ENCODE data around the gene EHD4.

EHD4 gene

DNA sequence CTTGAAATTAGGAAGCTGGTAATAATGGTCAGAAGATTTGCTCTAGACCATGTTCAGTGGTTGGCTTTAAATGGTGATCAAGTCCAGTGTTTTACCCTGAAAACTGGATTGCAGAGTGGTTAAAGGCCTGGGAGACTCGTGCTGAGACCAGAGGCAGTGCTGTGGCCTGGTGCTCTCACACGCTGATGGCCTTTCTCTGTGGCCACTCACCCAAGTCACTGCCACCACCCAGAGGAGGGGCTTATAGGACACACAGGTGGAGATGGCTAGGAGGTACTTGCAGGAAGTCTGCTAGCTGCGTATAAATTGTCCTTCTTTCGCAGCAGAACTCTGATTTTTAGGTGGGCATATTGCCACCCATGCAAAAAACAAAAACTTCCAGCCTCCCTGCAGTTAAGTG, 6.2 kb upstream of the EHD4 start:
- no peak for DNase-seq (ENCODE audit: extremely low read depth, low read depth)
- TF ChIP-seq, protein P1, sequence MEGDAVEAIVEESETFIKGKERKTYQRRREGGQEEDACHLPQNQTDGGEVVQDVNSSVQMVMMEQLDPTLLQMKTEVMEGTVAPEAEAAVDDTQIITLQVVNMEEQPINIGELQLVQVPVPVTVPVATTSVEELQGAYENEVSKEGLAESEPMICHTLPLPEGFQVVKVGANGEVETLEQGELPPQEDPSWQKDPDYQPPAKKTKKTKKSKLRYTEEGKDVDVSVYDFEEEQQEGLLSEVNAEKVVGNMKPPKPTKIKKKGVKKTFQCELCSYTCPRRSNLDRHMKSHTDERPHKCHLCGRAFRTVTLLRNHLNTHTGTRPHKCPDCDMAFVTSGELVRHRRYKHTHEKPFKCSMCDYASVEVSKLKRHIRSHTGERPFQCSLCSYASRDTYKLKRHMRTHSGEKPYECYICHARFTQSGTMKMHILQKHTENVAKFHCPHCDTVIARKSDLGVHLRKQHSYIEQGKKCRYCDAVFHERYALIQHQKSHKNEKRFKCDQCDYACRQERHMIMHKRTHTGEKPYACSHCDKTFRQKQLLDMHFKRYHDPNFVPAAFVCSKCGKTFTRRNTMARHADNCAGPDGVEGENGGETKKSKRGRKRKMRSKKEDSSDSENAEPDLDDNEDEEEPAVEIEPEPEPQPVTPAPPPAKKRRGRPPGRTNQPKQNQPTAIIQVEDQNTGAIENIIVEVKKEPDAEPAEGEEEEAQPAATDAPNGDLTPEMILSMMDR (IDR thresholded peaks at IDR 0.05; ENCODE audit: low read depth, low read length) = no peak

DNA sequence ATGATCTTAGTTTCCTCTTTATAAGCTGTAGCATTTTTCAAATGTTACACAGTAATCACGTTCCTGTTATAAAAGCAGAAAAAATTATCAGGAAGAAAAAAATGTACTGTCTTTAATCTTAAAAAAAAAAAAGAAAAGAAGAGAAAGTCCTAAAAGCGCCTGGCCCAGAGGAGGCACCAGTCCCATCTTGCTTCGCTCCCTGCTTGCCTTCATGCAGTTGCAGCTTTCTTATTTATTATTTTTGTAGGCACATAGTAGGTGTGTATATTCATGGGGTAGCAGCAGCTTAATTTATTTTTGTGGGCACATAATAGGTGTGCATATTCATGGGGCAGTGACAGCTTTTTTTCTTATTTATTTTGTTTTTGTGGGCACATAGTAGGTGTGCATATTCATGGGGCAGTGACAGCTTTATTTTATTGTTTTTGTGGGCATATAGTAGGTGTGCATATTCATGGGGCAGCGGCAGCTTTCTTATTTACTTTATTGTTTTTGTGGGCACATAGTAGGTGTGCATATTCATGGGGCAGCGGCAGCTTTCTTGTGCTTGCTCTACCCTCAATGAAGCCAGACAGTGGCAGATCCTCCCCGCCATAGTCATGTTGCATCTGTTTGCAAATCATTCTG, 5.5 kb upstream of the EHD4 start:
- TF ChIP-seq, protein P1 (IDR thresholded peaks at IDR 0.05; ENCODE audit: low read depth, low read length) = no peak
- DNase-seq (ENCODE audit: extremely low read depth, low read depth) = no peak

DNA sequence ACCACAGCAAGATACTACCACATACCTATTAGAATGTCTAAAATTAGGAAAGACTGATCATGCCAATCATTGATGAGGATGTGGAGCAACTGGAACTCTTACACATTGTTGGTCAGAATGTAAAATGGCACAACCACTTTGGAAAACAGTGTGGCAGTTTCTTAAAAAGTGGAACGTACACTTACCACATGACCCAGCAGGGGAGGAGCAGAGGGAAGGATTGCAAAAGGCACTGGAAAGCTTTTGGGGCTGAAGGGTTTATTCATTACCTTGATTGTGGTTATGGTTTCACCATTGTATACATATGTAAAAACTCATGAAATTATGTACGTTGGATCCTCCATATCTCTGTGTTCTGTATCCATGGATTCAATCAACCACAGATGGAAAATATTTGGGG, 3.3 kb upstream of the EHD4 start:
- TF ChIP-seq, protein P1 (IDR thresholded peaks at IDR 0.05; ENCODE audit: low read depth, low read length) = no peak

DNA sequence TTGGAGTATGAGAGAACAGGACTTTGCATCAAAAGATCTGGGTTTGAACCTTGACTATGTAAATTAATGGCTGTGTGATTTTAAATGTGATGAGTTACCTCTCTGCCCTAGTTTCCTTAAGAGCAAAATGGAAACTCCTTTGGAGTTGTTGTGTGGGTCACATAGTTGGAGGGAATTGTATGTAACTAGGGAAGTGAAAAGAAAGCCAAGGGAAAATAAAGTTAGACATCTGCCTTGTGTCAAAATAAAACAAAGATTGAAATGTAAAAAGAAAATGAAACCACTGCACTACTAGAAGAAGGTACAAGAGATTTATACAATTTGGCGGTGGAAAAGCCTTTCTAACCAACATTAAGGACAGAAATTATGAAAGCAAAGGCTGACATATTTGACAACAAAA, 1.7 kb upstream of the EHD4 start:
- DNase-seq (ENCODE audit: extremely low read depth, low read depth) = no peak
- TF ChIP-seq, protein P1 (IDR thresholded peaks at IDR 0.05; ENCODE audit: low read depth, low read length) = no peak

More for the DNA sequence above, 3.3 kb upstream of the EHD4 start:
- no peak for DNase-seq (ENCODE audit: extremely low read depth, low read depth)

DNA sequence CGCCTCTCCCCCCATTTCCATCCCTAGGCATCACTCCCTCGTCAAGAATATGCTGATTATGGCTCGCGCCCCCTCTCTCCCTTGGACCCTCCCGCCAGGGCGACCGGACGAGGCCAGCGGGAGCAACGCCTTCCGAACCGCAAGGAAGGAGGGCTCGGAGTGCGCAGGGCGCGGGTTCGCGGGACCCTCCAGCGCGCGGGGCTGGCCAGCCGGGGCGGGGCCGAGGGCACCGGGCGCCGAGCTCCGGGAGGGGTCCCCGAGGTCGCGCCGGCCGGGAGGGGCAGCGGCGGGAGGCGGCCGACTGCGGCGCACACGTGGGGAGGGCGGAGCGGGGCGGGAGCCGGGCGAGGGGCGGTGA, 483 bp downstream of the EHD4 start:
- no peak for DNase-seq (ENCODE audit: extremely low read depth, low read depth)
- TF ChIP-seq, protein P1 (IDR thresholded peaks at IDR 0.05; ENCODE audit: low read depth, low read length) = no peak

DNA sequence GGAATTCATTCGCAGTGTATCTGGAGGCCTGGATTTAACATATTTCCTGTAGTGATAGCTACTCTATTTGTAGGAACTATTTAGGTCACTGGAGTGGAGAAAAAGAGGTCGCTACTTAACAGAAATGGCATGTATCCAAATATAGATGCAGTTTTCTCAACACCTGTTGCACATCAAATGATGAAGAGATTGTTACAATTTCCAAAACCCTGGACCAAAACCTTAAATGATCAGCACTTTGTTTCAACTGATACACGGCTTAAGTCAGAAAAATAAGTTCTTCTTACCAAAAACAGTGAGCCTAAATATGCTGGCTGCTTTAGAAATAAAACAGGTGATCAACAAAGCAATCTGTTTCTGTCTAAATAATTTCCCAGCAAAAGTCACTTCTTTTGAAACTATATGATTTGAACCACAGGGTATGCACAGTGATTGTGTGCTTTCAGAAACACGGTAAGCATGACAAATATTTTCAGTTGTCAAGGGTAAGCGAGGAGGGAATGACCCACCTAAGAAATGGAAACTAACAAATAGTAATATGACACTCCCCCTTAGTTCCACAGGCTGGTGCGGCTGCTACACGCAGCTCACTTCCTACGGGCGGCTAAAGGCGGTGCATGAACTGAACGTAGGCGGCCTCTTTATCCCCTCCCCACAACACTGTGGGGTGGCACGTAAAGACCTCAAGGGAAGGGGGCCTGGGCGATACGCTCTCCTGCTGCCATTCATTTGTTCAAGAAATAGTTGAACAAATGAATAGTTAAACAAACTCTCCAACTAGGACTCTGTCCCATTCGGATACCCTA, 1.1 kb downstream of the EHD4 start:
- peak; percentile 34 for DNase-seq (ENCODE audit: extremely low read depth, low read depth)
- TF ChIP-seq, protein P1 (IDR thresholded peaks at IDR 0.05; ENCODE audit: low read depth, low read length) = no peak

DNA sequence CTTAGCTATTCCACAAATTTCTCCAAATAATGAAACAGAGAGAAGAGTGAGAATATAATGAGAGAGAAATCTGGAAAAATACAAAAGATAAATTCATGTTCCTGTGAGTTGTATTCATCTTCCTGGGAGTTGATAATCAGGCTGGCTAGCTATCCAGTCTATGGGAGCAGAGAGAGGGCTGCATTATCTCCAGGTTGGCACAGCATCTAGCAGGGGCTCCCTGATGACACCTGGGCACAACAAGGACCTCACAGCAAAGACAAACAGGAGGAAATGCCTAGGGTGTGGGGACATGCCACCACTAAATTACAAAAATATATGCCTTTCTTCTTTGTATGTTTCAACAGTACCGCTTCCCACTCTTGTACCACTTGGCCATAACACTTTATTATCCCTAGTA, 1.9 kb downstream of the EHD4 start:
- TF ChIP-seq, protein P1 (IDR thresholded peaks at IDR 0.05; ENCODE audit: low read depth, low read length) = no peak
- DNase-seq (ENCODE audit: extremely low read depth, low read depth) = no peak

All from AG09319 (cell line).